ENCODE data around the gene SH3BP2.

The SH3BP2 gene, protein sequence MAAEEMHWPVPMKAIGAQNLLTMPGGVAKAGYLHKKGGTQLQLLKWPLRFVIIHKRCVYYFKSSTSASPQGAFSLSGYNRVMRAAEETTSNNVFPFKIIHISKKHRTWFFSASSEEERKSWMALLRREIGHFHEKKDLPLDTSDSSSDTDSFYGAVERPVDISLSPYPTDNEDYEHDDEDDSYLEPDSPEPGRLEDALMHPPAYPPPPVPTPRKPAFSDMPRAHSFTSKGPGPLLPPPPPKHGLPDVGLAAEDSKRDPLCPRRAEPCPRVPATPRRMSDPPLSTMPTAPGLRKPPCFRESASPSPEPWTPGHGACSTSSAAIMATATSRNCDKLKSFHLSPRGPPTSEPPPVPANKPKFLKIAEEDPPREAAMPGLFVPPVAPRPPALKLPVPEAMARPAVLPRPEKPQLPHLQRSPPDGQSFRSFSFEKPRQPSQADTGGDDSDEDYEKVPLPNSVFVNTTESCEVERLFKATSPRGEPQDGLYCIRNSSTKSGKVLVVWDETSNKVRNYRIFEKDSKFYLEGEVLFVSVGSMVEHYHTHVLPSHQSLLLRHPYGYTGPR

DNA sequence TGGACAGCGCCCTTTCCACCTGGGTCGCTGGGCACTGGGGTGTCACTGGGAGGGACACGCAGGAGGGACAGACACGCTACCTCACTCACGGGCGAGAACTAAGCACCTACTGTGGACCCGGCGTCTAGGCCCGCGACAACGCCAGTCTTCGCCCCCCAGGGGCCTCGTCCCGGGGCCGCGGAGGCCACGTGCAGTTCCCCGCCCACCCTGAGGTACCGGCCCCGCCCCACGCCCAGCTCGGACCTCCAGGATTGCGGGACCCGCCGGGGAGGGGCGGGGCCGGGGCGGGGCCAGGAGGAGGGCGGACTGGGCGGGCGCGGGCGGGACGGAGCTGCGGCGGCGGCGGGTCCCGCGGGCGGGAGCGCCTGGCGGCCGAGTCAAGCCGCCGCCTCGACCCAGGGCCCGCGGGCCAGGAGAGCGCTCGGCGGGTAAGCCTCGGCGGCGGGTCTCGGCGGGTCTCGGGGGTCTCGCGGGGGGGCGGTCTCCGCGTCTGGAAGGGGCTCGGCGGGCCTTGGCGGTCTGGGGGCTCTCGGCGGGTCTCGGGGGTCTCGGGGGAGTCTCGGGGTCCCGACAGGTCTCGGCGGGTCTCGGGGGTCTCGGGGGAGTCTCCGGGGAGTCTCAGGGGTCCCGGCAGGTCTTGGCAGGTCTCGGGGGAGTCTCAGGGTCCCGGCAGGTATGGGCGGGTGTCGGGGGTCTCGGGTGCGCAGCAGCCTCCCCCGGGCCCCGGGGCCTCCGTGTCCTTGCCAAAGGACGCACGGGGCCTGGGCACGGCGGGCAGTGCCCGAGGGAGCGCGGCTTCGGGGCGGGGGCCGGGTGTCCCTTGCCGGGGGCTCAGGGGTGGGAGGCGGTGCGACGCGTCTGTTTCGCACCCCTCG, at the start of gene SH3BP2:
Gene SH3BP2, plus strand, starts transcription at position 375 of the 875 bp plus-strand sequence. CDS start 27,533 bp downstream, outside the sequence.
- DNase-seq, result peak; percentile 53

DNA sequence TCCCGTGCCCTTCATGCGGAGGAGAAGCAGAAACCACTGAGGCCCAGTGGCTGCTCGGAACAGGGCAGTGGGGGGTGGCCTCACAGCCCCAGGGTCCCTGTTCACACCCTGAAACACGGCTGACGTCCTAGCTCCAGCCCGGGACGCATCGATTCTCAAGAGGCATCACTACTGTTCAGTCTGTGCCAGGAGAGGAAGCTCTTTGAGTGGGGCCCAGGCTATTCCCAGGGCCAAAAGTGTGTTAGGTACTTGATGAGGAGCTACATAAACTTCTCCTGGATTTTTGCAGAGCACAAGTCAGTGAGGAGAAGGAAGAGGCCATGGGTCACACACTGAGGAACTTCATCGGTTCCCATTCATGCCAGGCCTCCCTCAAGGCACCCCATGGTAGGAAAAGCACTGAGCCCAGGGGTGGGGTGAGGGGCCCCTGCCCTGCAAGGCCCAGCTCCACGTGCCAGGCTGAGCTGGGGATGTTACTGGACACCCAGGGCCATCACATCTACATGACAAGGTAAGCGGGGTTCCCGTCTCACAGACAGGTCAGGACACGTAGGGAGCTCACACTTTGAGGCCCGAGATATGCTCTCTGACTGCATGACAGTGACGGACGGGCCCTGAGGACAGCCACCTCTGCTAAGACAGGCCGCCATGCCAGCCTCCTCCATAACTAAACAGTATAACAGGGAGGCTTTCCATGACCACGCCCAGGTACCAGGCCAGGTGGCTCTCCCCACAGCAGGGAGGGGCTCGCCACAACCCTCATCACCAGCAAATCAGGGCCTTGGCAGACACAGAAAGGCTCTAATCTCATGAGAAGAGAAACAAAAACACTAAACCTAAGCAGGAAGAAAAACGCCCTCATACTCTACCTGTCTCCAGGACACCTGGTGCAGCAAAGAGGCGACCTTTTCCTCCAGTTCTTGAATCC, 49.1 kb upstream of the SH3BP2 start:
- no peak for DNase-seq

DNA sequence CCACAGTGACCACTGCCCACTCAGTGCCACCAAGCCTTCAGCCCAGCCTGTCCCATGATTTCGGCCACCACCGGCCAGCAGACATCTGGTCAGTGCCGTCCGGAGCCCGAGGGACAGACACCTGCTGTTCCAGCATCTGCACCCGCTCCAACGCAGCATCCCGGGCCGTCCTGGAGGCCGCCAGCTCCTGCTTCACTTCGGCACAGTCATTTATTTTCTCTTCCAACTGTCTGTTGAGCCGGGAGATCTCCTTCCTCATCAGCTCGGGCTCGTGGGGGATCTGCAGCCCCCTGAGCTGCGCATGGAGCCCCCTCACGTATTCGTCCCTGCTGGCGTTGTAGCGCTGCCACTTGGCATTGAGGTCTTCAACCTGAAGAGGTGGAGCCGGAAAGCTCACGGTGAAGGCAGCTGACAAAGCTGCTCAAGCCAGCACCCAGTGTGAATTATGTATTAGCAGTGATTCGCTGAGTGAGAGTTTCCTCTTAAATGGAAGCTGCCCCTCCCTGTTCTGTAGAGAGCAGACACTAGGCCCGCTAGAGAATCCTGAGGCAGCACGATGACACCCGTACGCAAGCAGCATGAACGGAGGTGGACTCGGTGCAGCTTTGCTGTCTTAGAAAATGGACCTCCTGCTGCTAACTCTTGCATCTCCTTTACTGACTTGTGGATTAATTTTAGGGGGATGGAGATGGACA, 48.2 kb upstream of the SH3BP2 start:
- DNase-seq, result no peak

DNA sequence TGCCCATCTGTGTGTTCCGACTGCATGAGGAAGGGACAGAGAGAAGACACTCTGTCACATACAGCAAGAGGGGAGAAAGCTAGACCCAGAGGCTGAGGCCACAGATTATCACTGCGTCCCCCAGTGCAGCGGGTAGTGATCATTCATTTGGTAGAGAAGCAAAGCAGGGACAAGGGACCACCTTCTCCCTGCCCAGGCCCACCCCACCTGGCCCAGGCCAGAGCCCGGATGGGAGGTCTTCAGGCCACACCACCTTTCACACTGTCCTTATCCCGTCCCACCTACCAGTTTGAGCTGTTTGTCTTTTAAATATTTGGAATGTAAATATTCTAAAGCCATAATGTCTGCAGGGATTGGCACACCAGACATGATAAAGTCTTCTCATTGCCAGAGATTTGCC, 47.4 kb upstream of the SH3BP2 start:
- no peak for DNase-seq

DNA sequence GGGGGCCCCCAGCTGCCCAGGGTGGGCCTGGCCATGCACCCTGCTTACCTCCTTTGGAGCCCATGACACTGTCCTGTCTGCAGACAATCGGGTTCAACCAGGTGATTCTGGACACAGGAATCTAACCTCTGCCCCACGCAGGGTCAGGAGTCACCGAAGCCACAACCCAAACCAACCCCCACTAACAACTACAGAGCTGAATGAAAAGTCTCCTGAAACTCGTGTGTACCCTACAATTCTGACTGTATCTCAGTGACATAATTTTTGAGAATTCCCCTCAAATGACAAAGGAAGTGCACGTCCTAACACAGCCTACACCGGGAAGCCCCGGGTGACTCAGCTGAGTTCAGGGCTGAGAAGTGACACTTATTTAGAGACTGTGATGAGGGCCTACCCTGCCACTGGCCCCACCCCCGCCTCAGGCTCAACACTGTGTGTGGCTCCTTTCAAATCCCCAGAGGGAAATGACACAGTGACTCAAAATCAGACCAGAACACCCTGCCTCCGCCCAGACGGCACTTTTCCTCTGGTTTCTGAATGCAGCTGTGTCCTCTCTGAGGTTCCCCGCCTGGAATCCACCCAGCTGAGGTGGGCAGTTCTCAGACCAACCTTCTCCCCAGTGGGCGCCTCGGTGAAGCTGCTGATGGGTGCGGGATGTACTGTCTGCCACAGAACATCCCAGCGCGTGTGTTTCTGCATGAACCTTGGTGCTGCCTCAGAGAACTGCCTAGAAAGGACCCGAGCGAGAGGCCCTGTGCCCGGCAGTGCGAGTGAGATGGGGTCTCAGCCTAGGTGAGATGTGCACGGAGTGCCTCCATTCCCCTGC, 46.7 kb upstream of the SH3BP2 start:
- DNase-seq, result no peak

DNA sequence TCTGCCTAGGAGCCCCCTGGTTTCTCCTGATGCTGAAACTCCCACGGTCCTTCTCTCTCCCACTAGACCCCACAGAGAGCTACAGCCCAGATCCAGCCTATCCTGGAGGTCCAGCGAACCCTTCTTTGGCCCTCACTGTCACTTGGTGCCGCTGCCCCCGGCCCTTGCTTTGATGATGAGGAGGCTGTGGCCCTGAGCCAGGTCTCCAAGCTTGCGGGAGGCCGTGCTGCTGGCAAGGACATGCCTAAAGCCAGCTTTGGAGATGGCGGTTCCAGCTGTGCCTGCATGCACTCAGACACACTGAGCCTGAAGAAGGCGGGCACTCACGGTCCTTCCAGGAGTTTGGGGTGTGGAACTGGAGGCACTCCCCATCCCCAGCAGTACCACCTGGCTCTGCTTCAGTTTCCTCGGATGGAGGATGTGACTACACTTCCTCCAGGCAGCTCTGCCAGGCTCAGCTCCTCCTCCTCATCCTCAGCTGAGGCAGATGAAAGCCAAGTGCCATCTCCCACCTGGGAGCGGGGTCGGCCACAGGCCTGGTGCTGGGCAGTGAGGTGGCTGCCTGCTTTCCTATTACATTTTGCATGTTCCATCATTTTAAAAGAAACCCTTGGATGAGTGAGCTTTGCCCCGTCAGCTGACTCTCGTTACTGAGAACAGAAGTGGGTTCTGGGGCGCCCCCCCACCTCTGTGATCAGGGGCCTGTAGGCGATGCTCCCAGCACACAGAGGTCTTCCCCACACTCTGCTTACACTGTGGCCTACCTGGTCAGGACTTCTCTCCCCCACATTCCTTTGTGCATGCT, 45.8 kb upstream of the SH3BP2 start:
- no peak for DNase-seq

DNA sequence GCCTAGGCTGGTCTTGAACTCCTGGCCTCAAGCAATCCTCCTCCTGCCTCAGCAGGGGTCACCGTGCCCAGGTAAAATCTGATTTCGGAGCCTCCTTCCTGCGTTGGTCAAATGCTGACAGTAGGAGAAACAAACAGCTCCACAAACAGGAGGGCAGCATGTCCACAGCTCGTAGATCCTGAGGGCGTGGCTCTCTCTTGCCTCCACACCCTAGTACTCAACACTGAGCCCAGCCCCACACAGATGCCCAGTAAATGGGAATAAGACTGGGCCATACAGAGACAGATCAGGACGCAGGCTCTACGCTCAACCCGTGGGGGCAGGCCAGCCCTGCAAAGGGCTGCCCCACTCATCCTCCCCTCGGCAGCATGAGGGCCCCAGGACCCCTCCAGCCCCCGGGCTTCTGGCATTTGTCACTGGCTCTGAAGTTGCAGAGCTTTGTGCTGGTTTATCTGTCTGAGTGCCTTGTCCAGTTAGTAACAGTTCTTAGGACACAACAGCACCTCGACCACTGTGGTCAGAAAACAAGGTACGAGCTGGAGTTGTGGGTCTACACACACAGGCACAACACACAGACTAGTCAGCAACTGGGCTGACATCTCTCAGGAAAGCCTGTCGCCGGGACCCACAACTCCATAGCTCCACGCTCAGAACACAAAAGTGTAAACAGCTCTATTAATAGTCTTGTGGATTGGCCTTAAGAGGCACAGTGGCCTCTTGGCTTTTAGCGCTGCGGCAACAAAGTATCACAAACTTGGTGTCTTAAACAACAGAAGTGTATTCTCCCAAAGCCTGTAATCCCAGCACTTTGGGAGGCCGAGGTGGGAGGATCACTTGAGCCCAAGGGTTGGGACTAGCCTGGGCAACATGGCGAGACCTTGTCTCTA, 41.9 kb upstream of the SH3BP2 start:
- no peak for DNase-seq

DNA sequence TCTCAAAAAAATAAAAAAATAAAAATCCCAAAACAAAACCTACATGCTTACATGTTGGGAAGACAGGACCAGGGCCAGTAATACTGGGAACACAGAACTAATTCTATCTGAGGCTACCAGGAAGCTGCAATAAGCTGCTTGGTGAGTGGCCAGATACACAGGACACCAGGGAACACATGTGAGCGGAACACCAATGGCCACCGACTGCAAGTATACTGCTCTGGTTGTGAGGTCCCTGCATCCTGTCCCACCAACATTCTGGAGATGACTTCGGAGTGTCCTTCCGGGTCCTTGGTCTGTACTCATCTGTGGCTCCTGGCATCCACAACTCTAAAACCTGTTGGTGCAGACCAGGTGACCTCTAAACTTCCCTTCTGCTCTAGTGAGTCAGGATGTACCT, 39.4 kb upstream of the SH3BP2 start:
- DNase-seq, result no peak

DNA sequence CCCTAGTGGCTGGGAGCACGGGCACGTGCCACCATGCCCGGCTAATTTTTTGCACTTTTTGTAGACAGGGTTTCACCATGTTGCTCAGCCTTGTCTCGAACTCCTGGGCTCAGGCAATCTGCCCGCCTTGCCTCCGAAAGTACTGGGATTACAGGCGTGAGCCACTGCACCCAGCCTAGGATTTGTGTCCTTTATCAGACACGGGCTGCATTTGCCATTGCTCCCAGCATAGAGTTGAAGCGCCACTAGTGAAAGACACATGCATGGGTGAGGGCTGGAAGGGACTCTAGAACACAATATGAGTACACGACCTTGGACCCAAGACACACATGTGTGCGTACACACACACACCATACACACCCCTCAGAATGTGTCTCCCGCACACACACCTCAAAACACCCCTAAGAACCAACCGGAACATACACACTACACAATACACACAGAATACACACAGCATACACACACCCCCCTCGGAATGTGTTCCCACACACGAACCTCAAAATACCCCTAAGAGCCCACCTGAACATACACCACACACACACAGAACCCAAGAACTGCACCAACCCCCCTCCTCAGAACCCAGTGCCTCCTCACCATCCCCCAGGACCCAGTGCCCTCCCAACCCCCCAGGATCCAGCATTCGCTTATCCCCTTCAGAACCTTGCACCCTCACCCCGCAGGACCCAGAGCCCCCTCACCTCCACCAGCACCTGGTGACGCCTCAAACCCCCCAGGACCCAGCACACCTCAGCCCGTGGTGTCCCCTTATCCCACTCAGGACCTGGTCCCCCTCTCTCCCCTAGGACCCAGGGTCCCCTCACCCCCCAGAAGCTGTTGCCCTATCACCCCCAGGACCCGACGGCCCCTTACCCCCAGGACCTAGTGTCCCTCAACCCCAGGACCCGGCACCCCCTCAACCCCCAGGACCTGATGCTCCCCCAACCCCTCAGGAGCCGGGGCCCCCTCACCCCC, 37.8 kb upstream of the SH3BP2 start:
- no peak for DNase-seq

DNA sequence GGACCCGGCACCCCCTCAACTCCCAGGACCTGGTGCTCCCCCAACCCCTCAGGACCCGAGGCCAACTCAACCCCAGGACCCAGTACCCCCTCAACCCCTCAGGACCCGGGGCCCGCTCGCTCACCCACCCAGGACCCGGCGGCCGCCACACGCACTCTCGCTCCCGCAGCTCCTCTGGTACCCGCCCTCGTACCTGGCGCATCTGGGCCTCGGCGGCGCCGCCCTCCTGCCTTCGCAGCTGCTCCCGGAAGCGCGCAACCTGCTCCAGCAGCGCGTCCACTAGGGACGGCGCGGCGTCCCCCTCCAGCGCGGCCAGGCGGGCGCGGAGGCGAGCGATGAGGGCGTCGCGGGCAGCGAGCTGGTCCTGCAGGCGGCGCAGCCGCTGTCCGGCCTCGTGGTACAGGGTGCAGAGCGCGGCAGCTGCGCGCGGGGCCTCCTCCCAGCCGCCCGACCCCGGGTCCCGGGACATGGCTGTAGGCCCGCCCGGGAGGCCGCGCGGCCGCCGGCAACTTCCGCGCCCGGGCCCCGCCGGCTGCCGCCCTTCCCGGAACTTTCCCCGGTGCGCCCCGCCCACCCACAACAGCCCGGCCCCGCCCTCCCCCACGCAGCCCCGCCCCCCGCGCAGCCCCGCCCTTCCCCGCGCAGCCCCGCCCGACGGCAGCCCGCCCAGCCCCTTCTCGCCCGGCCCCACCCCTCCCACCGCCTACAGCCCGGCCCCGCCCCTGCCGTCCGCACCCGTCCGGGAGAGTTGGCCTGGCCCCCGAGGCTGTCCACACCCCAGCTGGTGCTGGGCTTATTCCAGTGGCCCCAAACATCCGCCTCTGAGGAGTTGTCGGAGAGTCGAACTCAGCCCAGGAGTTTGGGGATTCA, 36.8 kb upstream of the SH3BP2 start, which contains the start of gene TNIP2:
Gene TNIP2, minus strand, starts transcription at position 516 of the 870 bp plus-strand sequence. Its CDS starts 47 bp downstream, at position 469.
- peak; percentile 85 for DNase-seq

DNA sequence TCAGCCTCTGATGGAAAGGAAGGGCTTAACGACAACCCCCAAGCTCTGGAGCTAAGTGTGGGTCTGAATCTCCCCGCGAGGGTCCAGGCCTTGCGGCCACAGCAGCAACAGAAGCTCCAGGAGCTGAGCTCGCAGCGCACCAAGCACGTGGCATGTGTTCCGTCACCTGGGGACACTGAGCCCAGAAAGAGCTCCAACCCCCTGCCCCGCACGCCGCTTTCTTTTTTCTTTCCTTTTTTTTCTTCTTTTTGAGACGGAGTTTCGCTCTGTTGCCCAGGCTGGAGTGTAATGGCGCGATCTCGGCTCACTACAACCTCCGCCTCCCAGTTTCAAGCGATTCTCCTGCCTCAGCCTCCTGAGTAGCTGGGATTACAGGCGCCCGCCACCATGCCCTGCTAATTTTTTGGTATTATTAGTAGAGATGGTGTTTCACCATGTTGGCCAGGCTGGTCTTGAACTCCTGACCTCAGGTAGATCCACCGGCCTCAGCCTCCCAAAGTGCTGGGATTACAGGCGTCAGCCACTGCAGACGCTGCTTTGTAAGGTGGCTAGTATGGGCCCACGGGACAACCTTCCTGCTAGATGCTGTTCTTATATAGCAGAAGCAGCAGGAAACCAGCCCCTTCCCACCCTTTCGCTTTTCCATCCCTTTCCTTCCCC, 36.1 kb upstream of the SH3BP2 start:
- no peak for DNase-seq

DNA sequence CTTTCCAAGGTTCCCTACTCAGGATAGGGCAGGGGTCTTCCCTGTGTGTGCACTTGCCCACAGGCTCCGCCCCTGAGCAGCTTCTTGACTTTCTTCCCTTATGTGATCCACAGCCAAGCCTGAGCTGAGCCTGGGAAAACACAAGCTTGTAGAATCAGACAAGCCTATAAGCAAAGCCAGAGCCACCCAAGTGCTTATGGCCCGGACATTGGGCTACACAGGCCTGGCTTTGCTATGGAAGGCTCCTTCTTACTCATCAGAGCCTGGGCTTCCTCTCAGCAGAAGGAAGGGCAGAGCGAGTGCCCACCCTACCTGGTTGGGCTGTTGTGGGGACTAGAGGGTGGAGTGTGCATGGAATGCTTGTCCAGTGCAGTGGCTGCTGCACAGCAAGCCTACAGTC, 35.5 kb upstream of the SH3BP2 start:
- no peak for DNase-seq

DNA sequence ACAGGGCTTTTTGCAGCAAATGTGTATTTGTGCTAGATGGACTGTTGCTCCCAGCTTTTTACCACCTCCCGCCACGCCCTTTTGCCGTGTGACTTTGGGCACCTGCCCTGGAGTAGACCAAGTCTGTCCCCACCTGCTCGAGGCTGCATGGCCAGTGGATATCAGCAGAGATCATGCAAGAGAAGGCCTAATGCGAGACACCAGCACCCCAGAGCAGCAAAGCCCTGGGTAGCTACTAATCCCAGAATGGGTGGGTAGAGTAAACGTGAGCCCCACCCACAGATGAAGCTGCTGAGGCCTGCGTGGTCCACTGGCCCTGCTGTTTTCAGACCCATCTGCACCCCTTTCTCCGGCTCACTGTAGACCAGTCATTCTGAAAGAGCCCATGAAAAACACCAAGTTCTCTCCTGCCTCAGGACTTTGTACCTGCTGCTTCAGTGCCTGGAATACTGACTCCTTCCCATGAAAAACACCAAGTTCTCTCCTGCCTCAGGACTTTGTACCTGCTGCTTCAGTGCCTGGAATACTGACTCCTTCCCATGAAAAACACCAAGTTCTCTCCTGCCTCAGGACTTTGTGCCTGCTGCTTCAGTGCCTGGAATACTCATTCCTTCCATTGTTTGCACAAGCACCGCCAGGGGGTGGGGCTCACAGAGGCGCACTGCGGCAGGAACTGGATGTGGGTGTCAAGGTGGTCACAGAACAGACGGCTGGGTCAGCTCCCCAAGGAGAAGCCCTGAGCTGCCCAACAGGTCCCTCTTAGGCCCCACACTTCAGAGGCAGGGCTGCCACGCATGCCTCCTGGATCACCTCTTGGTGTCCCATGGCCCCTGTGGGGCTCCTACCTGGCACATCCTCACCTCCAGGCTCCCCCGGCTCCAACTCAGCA, 31.6 kb upstream of the SH3BP2 start:
- no peak for DNase-seq

DNA sequence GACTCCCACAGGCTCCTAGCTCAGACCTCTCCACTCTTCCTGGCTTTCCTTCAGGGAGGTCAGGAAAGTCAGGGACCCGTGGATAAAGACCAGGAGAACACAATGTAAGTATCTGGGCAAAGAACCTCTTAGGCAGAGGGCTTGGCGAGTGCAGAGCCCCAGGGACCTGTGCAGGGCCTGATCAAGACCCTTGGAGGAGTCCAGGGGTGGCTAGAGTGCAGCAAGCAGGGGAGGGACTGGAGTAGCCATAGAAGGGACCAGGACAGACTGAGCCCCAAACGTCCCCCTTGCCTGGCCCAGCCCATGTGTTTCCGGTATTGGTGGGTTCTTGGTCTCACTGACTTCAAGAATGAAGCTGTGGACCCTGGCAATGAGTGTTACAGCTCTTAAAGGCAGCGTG, 30.8 kb upstream of the SH3BP2 start:
- DNase-seq, result no peak
